ENCODE data around the gene MBNL1.

- no peak for TF ChIP-seq ZBTB33 (IDR thresholded peaks at IDR 0.05)
- TF ChIP-seq CTCF (IDR thresholded peaks at IDR 0.05; ENCODE audit: low read depth, low read length, missing input control): no peak
- no peak for TF ChIP-seq FOXA1 (IDR thresholded peaks at IDR 0.05)
- TF ChIP-seq RAD21 (IDR thresholded peaks at IDR 0.05): no peak
- no peak for TF ChIP-seq TAF1 (conservative IDR thresholded peaks at IDR 0.05)
- TF ChIP-seq, protein P1, sequence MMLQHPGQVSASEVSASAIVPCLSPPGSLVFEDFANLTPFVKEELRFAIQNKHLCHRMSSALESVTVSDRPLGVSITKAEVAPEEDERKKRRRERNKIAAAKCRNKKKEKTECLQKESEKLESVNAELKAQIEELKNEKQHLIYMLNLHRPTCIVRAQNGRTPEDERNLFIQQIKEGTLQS (IDR thresholded peaks at IDR 0.05): no peak
Observed at GRCh38 chr3:152350139-152350538, 81.4 kb downstream of the MBNL1 start.

All from liver (tissue), 3 donors.